ENCODE results near the gene GREM2. TPM values are rescaled to one million over a fixed set of nuclear protein-coding genes. Genes with fewer than 3 reads are reported as not detected.
A peak's percentile ranks its signal among the peaks of the same experiment; 100 is the strongest.

The GREM2 gene
- total RNA-seq, 1 experiment from 2014 or later: 0.17 TPM

DNA sequence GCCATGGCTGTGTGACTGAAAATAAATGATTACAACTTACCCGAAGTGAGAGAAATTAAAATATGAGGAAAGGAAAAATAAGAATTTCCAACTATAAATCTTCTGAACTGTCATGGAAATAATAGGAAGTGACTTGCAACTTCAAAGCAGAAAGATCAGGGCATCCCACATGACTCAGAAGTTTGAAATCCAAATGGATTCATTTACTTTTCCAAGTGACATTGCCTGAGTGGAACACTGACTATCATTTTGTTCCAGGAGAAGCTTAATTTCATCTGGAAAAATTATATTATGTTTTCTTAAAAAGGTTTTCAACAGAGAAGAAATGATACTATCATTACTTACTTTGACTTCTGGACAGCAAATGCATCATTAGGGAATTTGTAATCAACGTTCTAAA is 110.8 kb downstream of the GREM2 start:
- DNase-seq (ENCODE audit: low spot score) (no peak), ATAC-seq (no peak)
- Mint-ChIP-seq H3K9me3 (peaks cover 3% of the 10 kb centered on the region; the same call in 1 of the 2 replicates), H3K4me3 (no peak overlapping the region), H3K27me3 (ENCODE audit: low read depth) (no peaks in the 10 kb centered on the region), H3K36me3 (no peaks in the 10 kb centered on the region), H3K27ac (no peak overlapping the region), H3K4me1 (peaks cover 8% of the 10 kb centered on the region; the same call in 1 of the 2 replicates)
- no peak for TF ChIP-seq OVOL2 (CRISPR knock-in tag; IDR thresholded peaks at IDR 0.05; ENCODE audit: borderline replicate concordance)
- ChIA-PET POLR2A (no interaction called here), CTCF (no interaction called here)

DNA sequence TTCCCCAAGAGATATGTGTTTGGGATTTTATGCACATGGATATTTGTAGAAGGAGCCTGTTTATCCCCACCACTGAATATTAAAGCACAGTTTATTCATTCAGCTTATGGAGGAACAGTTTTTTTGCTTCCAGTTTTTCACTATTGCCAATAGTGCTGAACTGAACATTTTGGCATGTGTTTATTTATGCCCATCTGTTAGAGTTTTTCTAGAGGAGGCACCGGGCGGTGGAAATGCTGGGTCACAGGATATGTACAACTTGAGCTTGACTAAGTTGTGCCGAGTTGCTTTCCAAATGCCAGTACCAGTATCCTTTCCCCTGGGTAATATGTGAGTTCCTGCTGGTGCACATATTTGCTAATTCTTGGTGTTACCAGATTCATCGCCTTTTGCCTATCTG is 111.3 kb downstream of the GREM2 start:
- CTCF ChIA-PET: no interaction called here
- H3K36me3 Mint-ChIP-seq: no peaks in the 10 kb centered on the region
- DNase-seq (ENCODE audit: low spot score) (no peak), ATAC-seq (no peak)
- H3K9me3 Mint-ChIP-seq: peaks cover 3% of the 10 kb centered on the region; the same call in 1 of the 2 replicates
- H3K4me1 Mint-ChIP-seq: peaks cover 8% of the 10 kb centered on the region; the same call in 1 of the 2 replicates
- no peak overlapping the region for H3K4me3 Mint-ChIP-seq
- H3K27ac Mint-ChIP-seq: no peak overlapping the region
- POLR2A ChIA-PET: no interaction called here
- TF ChIP-seq, protein P1, sequence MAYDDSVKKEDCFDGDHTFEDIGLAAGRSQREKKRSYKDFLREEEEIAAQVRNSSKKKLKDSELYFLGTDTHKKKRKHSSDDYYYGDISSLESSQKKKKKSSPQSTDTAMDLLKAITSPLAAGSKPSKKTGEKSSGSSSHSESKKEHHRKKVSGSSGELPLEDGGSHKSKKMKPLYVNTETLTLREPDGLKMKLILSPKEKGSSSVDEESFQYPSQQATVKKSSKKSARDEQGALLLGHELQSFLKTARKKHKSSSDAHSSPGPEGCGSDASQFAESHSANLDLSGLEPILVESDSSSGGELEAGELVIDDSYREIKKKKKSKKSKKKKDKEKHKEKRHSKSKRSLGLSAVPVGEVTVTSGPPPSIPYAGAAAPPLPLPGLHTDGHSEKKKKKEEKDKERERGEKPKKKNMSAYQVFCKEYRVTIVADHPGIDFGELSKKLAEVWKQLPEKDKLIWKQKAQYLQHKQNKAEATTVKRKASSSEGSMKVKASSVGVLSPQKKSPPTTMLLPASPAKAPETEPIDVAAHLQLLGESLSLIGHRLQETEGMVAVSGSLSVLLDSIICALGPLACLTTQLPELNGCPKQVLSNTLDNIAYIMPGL (CRISPR knock-in tag; IDR thresholded peaks at IDR 0.05): no peak
- H3K27me3 Mint-ChIP-seq (ENCODE audit: low read depth): no peaks in the 10 kb centered on the region

DNA sequence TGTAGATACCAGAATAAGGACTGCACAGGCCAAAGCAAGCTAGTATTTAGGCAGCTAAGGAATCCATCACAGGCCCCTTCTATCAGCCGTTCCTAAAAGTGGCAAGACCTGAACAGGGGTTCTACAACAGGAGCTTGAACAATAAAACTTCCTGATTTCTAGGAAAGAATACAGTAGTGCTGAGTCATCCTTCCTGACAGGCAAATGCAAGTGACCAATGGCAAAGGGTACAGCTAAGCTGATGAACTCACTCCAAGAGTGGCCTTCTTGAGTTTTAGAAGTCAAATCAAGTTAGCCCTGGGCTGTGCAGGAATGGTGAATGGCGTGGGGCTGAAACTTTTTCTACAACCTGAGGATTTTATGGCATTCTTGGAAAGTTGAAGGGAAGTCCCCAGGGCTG is 112.9 kb downstream of the GREM2 start:
- Mint-ChIP-seq H3K9me3 (0 out of 2 replicates have a peak, but pooled peaks cover 2% of the 10 kb centered on the region), H3K4me3 (no peak overlapping the region), H3K4me1 (peaks cover 8% of the 10 kb centered on the region; the same call in 1 of the 2 replicates), H3K27me3 (ENCODE audit: low read depth) (peaks cover 2% of the 10 kb centered on the region), H3K27ac (no peak overlapping the region), H3K36me3 (no peaks in the 10 kb centered on the region)
- ChIA-PET POLR2A (interaction anchor here (0.6 kb wide), 1 partner anchor 89 kb away, joined by 4 read pairs; no protein-coding TSS in a partner anchor), CTCF (no interaction called here)
- DNase-seq (ENCODE audit: low spot score): no peak
- TF ChIP-seq NFE2L1 (CRISPR knock-in tag; IDR thresholded peaks at IDR 0.05) (no peak), MYBL2 (CRISPR knock-in tag; IDR thresholded peaks at IDR 0.05) (no peak), TEAD1 (CRISPR knock-in tag; IDR thresholded peaks at IDR 0.05) (no peak), ZNF232 (CRISPR knock-in tag; IDR thresholded peaks at IDR 0.05) (no peak), KAT7 (CRISPR knock-in tag; IDR thresholded peaks at IDR 0.05; ENCODE audit: borderline replicate concordance) (no peak), TP53 (CRISPR knock-in tag; IDR thresholded peaks at IDR 0.05) (no peak)
- TF ChIP-seq, protein P2, sequence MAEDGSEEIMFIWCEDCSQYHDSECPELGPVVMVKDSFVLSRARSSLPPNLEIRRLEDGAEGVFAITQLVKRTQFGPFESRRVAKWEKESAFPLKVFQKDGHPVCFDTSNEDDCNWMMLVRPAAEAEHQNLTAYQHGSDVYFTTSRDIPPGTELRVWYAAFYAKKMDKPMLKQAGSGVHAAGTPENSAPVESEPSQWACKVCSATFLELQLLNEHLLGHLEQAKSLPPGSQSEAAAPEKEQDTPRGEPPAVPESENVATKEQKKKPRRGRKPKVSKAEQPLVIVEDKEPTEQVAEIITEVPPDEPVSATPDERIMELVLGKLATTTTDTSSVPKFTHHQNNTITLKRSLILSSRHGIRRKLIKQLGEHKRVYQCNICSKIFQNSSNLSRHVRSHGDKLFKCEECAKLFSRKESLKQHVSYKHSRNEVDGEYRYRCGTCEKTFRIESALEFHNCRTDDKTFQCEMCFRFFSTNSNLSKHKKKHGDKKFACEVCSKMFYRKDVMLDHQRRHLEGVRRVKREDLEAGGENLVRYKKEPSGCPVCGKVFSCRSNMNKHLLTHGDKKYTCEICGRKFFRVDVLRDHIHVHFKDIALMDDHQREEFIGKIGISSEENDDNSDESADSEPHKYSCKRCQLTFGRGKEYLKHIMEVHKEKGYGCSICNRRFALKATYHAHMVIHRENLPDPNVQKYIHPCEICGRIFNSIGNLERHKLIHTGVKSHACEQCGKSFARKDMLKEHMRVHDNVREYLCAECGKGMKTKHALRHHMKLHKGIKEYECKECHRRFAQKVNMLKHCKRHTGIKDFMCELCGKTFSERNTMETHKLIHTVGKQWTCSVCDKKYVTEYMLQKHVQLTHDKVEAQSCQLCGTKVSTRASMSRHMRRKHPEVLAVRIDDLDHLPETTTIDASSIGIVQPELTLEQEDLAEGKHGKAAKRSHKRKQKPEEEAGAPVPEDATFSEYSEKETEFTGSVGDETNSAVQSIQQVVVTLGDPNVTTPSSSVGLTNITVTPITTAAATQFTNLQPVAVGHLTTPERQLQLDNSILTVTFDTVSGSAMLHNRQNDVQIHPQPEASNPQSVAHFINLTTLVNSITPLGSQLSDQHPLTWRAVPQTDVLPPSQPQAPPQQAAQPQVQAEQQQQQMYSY (CRISPR knock-in tag; IDR thresholded peaks at IDR 0.05): no peak
- TF ChIP-seq, protein P3, sequence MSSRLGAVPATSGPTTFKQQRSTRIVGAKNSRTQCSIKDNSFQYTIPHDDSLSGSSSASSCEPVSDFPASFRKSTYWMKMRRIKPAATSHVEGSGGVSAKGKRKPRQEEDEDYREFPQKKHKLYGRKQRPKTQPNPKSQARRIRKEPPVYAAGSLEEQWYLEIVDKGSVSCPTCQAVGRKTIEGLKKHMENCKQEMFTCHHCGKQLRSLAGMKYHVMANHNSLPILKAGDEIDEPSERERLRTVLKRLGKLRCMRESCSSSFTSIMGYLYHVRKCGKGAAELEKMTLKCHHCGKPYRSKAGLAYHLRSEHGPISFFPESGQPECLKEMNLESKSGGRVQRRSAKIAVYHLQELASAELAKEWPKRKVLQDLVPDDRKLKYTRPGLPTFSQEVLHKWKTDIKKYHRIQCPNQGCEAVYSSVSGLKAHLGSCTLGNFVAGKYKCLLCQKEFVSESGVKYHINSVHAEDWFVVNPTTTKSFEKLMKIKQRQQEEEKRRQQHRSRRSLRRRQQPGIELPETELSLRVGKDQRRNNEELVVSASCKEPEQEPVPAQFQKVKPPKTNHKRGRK (CRISPR knock-in tag; IDR thresholded peaks at IDR 0.05; ENCODE audit: borderline replicate concordance): no peak
- TF ChIP-seq, protein P4, sequence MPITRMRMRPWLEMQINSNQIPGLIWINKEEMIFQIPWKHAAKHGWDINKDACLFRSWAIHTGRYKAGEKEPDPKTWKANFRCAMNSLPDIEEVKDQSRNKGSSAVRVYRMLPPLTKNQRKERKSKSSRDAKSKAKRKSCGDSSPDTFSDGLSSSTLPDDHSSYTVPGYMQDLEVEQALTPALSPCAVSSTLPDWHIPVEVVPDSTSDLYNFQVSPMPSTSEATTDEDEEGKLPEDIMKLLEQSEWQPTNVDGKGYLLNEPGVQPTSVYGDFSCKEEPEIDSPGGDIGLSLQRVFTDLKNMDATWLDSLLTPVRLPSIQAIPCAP (CRISPR knock-in tag; IDR thresholded peaks at IDR 0.05): no peak
- TF ChIP-seq, protein P5, sequence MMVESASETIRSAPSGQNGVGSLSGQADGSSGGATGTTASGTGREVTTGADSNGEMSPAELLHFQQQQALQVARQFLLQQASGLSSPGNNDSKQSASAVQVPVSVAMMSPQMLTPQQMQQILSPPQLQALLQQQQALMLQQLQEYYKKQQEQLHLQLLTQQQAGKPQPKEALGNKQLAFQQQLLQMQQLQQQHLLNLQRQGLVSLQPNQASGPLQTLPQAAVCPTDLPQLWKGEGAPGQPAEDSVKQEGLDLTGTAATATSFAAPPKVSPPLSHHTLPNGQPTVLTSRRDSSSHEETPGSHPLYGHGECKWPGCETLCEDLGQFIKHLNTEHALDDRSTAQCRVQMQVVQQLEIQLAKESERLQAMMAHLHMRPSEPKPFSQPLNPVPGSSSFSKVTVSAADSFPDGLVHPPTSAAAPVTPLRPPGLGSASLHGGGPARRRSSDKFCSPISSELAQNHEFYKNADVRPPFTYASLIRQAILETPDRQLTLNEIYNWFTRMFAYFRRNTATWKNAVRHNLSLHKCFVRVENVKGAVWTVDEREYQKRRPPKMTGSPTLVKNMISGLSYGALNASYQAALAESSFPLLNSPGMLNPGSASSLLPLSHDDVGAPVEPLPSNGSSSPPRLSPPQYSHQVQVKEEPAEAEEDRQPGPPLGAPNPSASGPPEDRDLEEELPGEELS (CRISPR knock-in tag; IDR thresholded peaks at IDR 0.05): no peak
- ATAC-seq: peak; percentile 47

Data from WTC11 (cell line).